HG03060 (cell line): ENCODE results near the gene PLA2G4B.

Experiments
- ATAC-seq: cut with Tn5 transposase; IDR thresholded peaks from one replicate; pipeline ENCODE4 v1.9.1; 2021; ENCODE audit warnings: low read depth, moderate number of reproducible peaks; ENCODE audit not compliant: unreplicated experiment

The PLA2G4B gene

GRCh38 chr15:41866872-41867579, 28.4 kb downstream of the PLA2G4B start:
- ATAC-seq: no peak

DNA sequence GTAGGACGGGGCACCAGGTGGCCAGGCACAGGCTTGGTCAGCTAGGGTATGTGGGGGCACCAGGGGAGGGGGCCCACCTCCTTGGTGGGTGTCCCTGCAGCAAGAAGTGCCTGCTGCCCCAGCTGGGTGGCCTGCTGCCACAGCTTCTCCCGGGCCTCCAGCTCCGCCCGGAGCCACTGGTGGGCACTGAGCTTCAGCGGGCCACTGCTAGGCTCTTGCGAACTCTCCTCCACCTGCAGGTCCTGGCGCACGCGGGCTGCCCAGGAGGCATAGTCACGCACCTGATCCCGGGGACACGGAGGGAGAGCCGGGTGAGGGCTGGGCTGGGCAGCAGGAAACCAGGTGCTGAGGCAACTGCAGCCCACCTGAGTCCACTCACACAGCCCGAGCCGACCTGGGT, 29.7 kb downstream of the PLA2G4B start:
- ATAC-seq: no peak

DNA sequence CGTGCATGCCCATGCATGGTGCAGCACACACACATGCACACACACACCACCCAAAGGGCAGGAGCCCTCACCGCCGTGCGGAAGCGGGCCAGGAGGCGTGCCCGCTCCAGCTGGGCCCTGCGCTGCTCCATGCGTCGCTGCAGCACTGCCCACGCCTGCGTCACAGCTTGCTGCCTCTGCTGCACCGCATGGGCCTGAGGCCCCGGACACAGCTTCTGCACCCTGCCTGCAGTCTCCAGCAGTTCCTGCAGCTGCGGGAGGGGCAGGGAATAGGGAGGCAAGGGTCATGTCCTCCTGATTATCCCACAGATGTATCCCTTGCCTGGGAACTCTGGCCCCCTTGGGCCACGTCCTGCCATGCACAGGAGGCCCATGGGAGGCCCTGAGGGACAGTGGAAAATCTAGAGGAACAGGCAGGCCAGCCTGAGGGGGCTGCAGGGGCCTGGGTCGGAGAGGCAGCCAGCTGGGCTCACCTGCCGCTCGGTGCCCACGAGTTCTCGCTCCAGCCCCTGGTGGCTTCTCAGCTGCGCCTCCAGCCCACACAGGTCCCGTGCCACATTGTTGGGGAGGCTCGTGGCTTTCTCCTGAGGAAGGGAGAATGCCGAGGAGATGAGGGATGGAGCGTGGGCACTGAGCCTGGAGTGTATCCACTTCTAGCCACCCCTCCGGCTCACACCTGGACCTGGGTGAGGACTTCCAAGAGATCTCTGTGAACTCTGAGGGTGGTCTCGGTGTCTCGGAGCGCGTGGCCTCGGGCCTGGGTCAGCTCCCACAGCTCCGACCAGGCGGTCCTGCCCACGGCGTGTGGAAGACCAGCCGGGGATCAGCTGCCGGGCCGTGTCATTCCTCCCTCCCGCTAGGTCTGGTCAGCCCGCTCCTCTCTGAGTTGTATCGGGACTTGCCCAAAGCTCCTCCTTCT, 31.4 kb downstream of the PLA2G4B start:
- ATAC-seq: no peak

GRCh38 chr15:41870689-41871081, 32.0 kb downstream of the PLA2G4B start:
- no peak for ATAC-seq

GRCh38 chr15:41871175-41871905, 32.7 kb downstream of the PLA2G4B start:
- no peak for ATAC-seq

DNA sequence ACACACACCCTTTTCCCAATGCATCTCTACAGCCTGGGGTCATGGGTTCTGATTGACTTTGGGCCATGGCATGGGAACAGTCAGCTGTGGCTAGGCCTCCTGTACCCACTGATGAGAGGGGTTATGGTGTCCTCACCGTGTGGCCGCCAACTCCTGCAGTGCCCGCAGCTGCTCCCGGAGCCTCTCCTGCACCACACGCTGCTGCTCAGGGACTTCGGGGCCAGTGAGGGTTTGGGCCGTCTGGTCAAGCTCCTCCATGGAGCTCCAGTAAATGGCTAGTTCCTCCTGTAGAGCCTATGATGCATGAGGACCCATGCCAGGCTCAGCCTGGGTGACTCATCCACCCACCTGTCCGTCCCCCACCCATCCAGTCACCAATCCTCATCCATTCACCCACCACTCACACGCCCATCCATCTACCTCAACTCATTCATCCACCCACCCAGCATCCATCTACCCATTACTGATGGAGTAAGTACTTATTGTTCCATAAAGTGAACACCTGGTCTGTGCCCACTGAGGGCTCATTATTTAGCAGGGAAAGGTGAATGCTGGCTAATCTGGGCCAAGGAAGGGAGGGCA, 33.6 kb downstream of the PLA2G4B start:
- no peak for ATAC-seq

DNA sequence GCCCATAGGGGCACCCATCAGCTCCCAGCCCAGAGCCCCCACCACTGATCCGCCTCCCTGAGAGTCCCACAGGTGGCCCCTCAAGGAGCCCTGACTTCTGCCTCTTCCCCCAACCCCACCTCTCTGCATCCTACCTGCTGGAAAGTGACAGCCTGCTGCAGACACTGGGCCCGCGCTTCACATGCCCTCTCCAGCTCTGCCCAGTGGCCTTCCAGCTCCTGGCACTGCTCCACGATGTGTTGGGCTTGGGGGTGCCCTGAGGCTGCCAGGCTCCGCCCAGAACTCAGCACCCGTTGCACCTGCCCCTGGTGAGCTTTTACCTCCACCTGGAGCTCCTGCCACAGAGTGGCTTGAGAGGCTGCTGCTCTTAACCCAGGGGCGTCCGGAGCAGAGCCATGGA, 35.1 kb downstream of the PLA2G4B start:
- ATAC-seq: no peak

DNA sequence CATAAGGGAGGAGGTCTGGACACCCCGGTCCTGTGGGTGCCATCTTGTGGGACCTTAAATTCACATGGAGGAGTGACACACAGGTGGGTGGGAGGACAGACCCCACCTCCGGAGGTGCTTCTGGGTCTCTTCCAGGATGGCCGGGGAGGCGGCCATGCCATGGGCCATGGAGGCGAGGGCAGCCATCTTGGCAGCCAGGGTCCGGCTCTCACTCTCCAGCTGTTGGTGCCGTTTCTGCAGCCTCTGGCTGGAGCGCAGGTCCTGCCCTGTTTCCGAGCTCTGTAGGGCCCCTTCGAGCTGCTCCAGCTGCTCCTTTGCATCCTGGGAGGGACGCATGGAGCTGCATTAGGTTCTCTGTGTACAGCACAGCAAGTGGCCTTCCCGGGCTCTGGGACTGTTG, 36.1 kb downstream of the PLA2G4B start:
- ATAC-seq: no peak

GRCh38 chr15:41876007-41876406, 37.4 kb downstream of the PLA2G4B start:
- ATAC-seq: no peak

GRCh38 chr15:41876689-41877088, 38.0 kb downstream of the PLA2G4B start:
- no peak for ATAC-seq

DNA sequence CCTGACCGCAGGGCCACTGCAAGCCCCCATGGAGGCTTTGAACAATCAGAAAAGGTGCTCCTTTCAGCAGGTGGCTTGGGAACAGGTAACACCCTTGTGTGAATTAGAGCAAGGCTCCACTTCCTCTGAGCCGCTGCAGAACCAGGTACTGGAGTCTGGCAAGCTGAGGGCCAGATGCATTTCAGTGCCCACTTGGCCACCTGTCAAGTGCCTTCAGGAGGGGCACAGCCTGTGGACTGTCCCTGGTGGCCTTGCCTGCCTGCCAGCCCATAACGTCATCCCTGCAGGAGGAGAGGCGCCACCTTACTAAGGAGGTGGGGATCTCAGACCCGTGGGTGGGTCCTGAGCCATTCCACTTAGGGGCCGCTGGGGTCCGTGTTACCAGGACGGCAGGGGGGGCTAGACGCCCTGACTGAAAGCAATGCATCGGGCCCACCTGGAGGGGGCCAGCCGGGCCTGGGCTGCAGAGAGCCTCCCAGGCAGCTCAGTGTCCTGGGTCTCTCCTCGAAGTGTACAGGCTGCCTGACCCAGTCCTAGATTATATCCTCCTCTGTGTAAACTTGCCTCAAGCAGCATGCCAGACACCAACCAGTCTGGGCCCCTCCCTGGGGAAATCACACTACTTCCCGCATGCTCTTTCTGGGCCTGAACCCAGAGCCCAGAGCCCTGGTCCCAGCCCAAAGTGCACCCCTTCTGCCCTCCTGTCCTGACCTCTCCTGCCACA, 39.1 kb downstream of the PLA2G4B start:
- ATAC-seq: no peak

- no peak for ATAC-seq
These were observed 39.7 kb downstream of the PLA2G4B start for GRCh38 chr15:41878355-41878699.

GRCh38 chr15:41879321-41879845, 40.7 kb downstream of the PLA2G4B start:
- ATAC-seq: no peak

- ATAC-seq: no peak
These were observed 41.7 kb downstream of the PLA2G4B start for GRCh38 chr15:41880156-41880877.

DNA sequence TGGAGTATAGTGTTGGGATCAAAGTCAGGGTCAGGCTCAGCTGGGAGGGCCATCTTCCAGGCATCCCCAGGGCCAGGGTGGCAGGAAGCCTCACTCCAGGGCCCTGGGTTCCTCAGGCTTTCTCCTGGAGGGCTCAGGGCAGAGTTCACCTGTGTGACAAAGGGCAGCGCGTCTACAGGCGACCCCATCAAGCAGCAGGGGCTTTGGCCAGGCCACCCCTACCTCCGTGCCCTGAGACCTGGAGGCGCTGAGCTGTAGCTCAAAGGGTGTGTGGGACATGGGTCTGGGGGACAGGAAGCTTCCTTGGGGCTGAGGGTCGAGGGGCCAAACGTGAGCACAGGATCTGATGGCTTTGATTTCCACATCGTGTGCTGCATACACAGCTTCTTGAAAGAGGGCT, 42.4 kb downstream of the PLA2G4B start:
- ATAC-seq: no peak

DNA sequence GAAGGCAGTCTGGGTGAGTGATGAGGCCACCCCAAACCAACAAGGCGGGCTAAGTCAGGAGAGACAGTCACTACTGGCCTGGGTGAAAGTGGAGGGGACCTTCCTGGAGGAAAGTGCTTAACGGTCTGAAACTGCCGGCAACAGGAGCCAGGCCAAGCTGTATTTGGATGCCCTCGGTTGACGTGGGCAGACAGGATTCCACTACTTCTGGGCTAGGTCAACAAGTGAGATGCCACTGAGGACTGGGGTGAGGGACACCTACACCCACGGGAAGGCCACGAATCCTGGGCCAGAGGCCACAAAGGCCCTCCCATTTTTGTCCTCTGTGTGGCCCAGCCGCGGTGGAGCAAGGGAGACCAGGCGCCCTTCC, 42.9 kb downstream of the PLA2G4B start:
- ATAC-seq: no peak

DNA sequence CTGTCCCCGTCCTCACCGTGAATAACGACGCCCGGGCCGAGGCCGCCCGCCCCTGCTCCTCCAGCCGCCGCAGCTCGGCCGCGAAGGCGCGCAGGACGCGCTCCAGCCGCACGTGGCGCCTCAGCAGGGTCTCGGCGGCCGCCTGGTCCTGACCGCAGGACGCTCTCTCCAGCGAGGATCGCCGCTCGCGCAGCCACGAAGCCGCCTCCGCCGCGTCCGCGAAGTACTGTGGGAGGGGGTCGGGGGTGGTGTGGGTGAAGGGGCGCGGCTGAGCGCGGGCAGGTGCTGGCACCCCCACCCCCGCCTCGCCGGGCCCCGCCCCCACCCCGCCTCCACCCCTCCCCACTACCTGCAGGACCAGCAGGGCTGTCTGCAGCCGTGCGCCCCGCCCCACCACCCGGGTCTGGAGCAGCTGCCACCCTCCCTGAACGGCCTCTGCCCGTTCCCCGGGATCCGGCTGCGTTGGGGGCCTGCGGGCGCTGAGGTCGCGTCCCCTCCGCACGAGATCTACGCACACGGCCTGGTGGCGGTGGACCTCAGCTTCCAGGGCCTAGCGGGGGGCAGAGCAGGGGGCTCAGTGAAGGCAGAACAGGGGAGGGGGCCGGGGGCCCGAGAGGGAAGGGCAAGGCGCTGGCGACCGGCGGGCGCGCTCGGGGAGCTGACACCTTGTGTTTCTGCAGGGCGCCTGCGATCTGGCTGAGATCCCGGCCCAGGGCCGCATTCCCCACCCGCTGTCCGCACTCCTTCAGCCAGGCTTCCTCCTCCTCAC, 43.5 kb downstream of the PLA2G4B start:
- ATAC-seq: no peak

DNA sequence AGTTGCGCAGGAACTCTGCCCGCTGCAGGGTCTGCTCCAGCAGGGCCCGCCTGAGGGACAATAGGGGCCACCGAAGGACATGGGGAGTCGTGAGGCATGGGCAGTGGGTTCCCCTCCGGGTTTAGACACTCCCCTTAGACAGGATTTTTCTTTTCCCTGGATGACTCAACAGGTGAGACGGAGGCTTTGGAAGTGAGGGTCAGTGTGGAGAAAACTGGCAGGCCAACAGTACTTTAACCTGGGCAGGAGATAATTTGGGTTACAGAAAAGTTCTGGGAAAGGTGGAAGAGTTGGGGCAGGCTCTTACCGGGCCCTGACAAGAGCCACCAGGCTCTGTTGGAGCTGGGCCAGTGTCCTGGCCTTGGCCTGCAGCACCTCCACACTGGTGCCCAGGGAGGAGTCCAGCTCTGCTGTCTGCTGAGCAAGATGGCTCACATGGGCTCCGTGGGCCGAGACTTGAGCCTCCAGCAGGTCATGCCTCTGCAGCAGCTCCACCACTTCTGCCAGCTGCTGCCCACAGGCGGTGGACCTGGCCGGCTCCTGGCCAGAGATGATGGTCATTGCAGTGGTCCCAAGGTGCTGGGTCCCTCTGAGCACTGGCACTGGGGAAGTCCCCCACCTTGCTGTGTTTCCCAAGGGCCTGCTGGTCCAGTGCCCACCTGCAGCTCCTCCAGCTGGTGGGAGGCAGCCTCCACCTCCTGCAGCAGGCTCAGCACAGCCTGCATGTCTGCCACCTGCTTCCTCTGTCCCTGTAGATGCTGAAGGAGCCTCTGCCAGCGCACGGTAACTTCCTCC, 44.2 kb downstream of the PLA2G4B start:
- ATAC-seq: no peak
